HG03097 (cell line): ENCODE results near the gene XK.
"Not testable (repeated sequence)": the region's sequence is repeated elsewhere in the genome, so short reads cannot be mapped to it uniquely, and the experiment has no call there.

ENCODE experiments used
- ATAC-seq: cut with Tn5 transposase; IDR thresholded peaks from one replicate; pipeline ENCODE4 v1.9.1; 2021; ENCODE audit not compliant: unreplicated experiment, low FRiP score

XK gene, protein sequence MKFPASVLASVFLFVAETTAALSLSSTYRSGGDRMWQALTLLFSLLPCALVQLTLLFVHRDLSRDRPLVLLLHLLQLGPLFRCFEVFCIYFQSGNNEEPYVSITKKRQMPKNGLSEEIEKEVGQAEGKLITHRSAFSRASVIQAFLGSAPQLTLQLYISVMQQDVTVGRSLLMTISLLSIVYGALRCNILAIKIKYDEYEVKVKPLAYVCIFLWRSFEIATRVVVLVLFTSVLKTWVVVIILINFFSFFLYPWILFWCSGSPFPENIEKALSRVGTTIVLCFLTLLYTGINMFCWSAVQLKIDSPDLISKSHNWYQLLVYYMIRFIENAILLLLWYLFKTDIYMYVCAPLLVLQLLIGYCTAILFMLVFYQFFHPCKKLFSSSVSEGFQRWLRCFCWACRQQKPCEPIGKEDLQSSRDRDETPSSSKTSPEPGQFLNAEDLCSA

DNA sequence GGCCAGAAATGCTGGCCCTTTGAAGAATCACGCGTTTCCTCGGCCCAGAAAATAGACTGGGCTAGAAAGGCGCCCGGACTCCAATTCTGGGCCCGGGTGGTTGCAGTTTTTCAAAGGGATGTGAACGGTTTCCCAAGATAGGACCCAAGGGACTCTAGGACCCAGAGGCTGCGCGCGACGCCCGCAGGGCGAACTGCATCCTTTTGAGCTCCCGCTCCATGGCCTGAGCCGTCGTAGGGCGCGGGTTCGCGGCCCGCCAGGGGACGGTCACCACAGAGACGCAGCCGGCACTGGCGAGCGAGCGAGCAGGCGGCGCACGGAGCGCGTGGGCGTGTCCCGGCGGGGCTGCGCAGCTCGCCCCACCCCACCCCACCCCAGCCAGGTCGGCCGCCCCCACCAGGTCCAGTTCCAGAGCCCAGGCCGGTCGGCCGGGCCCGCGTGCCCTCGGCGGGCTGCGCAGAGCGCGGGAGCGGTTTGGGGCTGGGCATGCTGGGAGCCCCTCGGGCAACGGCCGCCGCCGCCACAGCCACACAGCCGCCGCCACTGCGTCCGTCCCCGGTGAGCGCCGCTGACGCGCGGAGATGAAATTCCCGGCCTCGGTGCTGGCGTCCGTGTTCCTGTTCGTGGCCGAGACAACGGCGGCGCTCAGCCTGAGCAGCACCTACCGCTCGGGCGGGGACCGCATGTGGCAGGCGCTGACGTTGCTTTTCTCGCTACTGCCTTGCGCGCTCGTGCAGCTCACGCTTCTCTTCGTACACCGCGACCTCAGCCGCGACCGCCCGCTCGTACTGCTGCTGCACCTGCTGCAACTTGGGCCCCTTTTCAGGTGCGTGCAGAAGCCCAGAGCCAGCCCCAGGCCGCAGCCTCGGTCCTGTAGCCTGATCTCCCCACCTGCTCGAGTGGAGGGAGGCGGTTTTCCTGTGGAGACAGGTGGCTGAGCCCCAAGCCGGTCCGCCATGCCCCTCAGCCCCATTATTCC is at the start of gene XK:
Gene XK, plus strand, starts transcription at position 411 of the 979 bp plus-strand sequence. Its CDS starts 171 bp downstream, at position 582.
- ATAC-seq, result no peak

DNA sequence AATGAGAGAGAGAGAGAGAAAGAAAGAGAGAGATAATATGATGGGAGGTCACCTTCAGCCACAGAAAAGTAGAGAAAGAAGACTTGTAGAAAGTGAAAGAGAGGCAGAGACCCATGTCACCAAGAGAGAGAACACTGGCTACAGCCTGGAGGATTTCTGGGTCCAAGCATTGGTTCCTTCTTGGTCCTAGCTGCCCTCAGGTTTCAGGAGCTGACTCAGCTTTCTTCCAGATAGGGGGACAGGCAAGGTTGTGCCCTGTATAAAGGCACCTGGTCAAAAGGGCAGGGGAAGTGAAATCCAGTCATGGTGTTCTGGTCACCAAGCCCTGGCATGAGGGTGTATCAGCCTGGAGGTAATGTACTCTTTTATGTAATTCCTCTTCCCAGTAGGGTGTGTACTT is 47.5 kb upstream of the XK start:
- no peak for ATAC-seq

DNA sequence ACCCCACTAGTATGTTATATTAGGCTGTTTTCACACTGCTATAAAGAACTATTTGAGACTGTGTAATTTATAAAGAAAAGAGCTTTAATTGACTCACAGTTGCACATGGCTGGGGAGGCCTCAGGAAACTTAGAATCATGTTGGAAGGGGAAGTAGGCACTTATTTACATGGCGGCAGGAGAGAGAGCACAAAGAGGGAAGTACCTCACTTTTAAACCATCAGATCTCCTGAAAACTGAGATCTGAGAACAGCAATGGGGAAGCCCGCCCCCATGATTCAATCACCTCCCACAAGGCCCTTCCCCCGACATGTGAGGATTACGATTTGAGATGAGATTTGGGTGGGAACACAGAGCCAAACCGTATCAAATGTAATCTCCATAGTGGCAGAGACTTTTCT is 45.4 kb upstream of the XK start:
- no peak for ATAC-seq

DNA sequence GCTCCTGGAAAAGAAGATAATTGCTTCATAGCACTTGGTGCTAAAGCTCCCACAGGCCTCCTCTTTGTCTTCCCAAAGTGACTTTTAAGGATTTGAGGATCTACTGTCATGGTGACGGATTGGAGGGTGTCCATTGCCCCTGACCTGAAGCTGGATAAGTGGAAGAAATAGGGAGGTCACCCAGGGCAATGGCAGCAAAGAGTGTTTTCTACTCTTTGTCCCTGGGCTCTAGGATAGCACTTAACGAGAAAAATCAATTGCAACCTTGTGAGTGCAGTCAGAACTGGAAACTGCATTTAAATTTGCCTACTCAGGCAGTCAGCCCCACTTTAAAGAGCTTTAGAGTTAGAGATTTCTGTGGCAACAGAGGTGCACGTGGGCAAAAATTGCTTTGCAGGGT is 43.7 kb upstream of the XK start:
- ATAC-seq, result no peak

DNA sequence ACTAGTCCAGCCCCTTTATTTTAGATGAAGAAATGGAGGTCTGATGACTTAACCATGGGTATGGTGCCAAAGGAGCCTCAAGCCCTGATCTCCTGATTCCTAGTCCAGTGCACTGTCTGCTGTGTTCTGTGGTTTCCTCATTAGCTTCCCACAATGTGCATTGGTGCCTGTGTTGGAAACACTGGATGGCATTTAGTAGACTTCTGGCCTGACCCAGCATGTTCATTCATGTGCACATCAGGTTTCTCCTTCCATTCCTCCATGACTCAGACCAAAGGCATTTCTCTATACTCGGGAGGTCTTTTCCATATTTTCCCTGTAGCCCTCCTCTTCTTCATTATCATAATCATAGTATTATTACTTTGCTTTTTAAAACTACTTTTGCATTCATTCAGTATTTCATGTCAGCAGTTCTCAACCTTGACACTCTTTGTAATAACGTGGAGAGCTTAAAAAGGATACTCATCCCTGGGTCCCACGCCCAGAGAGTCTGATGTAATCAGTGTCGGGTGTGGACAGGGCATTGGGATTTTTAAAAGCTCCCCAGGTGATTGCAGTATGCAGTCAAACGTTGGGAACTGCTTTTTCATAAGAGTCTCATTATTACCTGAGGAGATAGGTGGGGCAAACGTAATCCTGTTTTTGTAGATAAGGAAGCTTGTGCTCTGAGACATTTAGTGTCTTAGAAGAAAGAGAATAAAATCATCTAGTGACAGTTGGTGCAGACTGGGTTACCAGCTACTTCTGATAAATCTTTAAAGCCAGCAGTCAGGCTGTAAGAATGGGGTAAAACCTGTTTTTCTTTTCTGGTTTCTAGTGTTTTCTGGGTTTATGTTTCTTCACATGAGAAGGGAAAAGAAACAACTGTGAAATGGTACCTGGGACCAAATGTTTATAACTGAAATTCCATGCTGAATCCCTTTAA is 40.9 kb upstream of the XK start:
- no peak for ATAC-seq

DNA sequence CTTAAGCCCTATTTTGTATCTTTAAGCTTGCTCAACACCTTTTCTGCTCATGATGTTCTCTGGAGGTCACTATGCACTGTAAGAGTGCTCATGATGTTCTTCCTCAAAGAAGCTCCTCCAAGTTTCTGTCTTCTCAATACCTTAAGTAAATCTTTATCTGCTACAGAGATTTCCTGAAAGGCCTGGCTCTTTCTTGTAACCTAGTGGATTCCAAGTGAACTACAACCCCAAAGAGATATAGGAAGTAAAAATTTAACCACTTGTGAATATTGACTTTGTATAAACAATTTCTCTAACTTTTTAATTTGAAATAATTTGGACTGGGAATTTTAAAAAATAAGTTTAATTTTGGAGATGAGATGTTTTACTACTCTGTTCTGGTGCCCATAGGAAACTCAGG is 39.3 kb upstream of the XK start:
- no peak for ATAC-seq

DNA sequence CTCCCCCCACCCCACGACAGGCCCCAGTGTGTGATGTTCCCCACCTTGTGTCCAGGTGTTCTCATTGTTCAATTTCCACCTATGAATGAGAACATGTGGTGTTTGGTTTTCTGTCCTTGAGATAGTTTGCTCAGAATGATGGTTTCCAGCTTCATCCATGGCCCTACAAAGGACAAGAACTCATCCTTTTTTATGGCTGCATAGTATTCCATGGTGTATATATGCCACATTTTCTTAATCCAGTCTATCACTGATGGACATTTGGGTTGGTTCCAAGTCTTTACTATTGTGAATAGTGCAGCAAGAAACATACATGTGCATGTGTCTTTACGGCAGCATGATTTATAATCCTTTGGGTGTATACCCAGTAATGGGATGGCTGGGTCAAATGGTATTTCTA is 34.7 kb upstream of the XK start:
- ATAC-seq, result not testable (repeated sequence)

DNA sequence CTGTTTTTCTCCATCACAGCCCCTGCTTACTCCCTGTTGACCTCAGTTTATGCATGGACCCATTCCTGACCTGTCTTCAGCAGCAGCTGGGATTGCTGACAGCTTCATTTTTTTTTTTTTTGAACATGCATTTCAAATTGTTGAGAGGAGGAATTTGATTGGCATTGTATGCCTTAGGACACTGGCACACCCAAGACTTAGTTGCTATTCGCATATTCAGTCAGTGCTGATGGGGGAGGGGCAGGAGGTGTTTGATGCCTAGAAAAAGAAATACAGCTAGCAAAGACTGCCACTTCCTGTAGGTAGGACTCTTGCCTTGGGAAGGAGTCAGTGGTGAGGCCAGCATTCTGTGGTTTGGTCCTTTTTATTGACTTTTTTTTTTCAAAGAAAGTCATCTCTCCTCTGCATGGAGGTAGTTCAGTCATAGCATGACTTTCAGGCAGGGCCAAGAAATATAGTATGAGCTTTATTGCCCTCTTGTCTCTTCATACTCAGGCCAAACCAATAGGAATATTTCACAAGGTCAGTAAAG is 33.6 kb upstream of the XK start:
- no peak for ATAC-seq

DNA sequence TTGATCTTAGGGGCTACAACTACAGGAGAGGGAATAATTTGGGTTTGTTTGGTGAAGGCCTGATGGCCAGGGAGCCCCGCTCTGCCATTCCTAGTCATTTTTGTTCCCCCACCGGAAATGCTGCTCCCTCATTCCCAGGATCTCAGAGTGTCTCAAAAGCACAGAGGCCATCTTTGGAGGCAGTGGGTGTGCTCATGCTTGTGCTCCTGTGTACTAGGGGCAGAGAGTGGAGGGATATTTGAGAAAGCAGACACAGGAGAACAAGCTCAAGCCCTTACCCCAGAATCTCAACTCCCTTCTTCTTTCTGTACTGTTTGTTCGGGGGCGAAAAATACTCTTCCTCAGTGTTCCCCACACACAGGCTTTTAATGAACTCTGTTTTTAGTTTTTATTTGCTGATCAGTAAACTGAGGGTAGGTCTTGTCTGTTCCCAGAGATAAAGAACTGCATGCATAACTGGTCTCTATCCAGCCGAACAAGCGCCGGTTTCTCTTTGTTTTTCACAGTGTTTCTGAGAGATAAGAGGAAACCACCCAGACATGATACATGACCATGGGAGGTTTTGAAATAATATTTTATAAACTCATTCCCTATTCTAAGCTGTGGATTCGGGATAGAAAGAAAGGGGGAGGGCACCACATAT is 32.9 kb upstream of the XK start:
- ATAC-seq, result no peak

DNA sequence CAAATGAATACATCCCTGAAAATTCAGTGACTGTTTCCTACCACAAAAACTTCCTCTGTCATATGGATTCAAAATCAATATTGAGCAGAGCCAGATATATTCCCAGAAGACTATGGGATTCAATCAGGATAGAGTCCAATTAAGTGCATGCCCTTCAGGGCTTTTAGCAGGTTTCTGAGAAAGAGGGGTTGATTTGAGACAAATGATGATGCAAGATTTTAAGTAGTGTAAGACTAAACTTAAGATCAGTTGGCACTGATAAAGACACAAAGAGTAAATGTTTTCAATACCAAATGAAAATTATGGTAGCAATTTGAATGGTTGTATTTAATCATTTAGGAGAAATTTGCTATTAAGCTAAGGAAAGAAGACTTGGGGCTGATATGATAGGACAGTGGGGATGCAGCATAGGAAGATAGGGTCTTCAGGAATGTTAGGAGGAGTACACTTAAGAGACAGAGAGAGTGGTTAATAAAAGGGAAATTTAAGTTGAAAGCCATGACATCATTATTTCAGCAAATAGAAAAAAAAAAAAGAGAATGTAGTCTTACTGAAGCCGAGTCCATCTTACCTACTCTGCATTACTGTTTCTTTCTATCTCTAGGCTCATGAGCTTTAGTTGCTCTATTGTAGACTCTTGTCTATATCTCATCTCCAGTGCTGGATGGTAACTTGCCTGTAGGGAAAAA is 32.0 kb upstream of the XK start:
- ATAC-seq, result no peak

DNA sequence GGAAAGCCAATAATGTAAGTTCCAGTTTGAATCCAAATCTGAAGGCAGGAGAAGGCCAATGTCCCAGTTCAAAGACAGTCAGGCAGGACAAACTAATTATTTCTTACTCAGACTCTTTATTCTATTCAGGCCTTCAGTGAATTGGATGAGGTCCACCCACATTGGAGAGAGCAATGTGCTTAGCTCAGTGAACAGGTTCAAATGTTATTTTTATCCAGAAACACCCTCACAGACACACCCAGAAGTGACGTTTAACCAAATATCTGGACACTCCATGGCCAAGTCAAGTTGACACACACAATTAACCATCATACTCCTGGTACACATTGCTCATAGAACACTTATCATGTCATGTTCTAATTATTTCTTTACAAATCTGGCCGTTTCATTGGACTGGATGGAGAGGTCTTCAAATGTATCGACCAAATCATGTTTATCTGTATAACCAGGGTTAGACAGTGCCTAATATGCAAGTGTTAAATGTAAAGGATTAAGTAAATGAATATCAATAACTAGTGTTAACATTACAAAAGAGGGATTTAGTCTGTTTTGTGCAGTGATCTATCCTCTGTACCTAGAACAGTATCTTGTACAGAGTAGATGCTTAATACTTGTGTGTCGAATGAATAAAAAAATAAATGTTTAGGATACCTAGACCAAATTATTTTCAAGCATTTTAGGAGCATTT is 27.1 kb upstream of the XK start:
- no peak for ATAC-seq

DNA sequence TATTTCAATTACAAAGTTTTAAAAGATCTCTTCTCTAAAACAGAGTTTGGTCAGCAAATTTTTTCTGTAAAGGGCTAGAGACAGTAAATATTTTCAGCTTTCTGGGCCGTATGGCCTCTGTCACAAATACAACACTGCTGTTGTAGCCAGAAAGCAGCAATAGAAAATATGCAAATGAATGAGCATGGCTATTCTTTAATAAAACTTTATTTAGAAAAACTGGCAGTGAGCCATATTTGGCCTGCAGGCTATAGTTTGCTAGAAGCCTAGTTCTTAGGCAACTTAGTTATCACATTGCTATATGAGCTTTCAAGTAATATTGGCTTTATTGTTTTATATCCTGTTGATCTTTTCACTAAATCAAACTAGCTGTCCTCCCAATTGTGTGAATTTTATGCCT is 26.5 kb upstream of the XK start:
- ATAC-seq, result no peak

DNA sequence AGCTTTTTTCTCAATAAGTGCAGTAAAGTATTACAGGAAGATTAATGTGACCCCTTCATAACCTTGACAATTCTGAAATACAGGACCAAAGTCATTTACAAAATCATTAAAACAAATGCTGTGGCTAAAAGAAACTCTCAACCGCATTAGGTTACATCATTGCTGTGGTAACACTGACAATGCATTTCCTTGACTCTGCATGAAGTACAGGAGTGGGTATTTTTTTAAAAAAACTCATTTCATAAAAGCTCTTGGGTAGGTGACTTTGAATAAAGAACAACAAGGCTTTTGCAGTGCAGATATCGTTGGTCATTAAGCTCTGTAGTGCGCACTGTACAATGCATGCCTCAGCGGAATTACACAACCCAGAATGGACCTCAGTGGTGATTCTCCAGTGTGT is 23.4 kb upstream of the XK start:
- ATAC-seq, result no peak

DNA sequence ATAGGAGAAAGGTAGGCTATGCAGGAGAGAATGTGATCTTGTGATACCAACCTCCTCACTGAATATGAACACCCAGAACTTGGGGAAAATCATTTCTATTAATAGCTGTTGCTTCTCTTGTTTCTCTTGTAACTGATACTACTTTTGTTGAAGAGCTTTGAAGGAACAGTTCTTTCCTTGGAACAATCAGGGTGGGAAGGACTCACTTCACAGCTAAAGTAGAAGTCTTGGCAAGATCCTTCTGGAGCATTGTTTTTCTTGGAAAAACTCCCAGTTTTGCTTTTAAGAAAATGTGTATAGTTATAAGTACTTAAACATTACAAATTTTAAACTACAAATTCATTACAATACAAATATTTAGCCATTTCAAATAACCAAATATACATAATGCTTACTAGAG is 19.1 kb upstream of the XK start:
- ATAC-seq, result no peak

DNA sequence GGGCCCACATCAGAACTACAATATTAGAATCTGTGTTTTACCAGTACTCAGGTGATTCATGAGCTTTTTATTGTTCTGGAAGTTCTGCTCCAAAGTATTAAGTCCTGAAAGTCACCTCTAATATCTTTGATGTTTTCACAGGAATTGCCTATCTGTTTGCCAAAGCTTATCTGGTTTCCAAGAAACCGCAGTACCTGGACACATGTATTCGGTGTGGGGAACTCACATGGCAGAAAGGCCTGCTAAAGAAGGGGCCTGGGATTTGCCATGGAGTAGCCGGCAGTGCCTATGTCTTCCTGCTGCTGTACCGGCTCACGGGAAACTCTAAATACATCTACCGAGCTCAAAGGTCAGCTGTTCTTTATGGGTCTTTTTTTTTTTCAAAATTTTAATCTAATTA is 18.4 kb upstream of the XK start:
- no peak for ATAC-seq

DNA sequence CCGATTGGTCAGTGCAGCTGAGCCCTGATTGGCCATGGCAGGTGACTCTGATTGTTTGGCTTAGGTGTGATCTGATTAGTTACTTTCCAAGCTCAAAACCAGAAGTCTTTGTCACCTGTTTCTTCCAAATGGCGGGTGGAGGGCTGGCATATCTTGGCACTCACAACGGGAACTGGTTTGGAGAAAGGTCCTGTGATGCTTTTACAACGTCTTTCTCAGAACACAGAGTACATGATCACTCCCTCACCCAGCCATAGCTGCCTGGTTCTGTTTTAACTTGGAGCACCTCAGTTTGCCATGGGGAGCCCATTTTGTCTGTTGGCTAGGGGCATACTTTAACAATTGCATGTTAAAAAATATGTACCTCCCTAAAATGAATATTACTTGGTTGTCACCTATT is 13.0 kb upstream of the XK start:
- no peak for ATAC-seq

DNA sequence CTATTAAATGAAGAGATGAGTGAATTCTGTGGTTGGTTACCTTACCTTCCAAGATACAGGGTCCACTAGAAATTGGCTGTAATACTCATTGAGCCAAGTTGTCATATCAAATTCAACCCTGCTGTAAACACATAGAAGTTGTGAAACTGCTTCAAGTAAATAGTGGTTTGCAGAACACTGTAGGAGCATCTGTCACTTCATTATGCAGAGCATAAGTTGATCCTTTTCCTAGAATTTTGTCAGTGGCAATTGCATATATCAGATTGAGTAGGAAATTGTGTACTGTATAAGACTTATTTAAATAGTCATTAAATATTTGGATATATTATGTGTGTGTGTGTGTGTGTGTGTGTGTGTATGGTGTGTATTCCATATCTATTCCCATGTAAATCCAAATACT is 8.8 kb upstream of the XK start:
- ATAC-seq, result no peak

DNA sequence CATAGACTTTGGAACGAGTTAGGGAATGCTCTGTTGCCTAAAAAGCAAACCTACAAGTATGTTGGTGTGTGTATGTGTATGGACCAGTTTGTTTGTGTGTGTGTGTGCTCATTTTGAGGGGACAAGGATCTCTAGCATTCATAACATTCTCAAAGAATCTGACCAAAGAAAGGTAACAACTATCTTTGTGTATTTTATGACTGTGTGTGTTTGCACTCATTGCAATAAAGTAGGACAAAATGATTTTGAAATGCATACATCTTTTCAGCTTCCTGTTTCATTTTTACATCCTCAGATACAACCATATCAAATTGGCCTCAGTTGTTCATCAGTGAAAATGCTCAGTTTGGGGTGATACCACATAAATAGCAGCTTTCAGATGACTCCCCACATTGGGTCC is 8.3 kb upstream of the XK start:
- no peak for ATAC-seq

DNA sequence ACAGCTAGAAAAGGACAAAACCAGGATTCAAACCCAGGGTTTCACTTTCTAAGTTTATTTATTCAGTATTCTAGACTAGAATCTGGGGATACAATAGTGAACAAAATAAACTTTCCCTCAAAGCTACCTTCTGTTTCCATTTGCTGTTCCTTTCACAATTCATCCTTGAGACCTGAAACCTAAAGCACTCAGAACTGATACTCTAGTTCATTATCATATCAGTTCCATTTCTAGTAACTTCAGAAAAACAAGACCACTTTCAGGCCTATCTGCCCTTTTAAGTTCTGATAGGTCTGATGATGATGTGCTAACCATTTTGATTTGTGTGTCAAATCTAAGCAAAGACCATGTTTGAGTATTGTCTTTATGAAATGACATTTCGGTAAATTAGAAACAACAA is 7.8 kb upstream of the XK start:
- ATAC-seq, result no peak
